Large intestine (tissue), 3 donors: ENCODE measurements around the gene LRCH4. TPM values are rescaled to one million over a fixed set of nuclear protein-coding genes. Genes with fewer than 3 reads are reported as not detected.
"Not testable (repeated sequence)": the region's sequence is repeated elsewhere in the genome, so short reads cannot be mapped to it uniquely, and the experiment has no call there.

Experiments used
- DNase-seq, 2 donors: peaks; one replicate each; pipeline versions ENCODE4 v3.0.0 to v3.0.0-alpha.2; 2013
- H3K27ac ChIP-seq: one replicate; pipeline ENCODE4 v1.5.1; 2013; ENCODE audit warnings: low read length
- H3K27me3 ChIP-seq: 2 replicates; pipeline ENCODE4 v1.6.1; 2013; ENCODE audit warnings: low read length; ENCODE audit not compliant: control insufficient read depth, insufficient read depth
- H3K36me3 ChIP-seq: 2 replicates; pipeline ENCODE4 v1.6.1; 2013; ENCODE audit warnings: low read length; ENCODE audit not compliant: control insufficient read depth, insufficient read depth
- H3K4me1 ChIP-seq: one replicate; pipeline ENCODE4 v1.6.1; 2013; ENCODE audit warnings: low read length; ENCODE audit not compliant: control insufficient read depth, insufficient read depth
- H3K4me3 ChIP-seq: one replicate; pipeline ENCODE4 v1.5.1; 2013; ENCODE audit warnings: low read length
- H3K9me3 ChIP-seq: one replicate; pipeline ENCODE4 v1.6.1; 2013; ENCODE audit warnings: mild to moderate bottlenecking, low read depth, low read length, moderate library complexity; ENCODE audit not compliant: control insufficient read depth
- whole genome bisulfite sequencing: methylation state at CpG from one replicate; pipeline ENCODE4 v1.1.5; 2013; ENCODE audit warnings: low lambda C conversion rate; ENCODE audit not compliant: insufficient coverage; 5-methylcytosine and 5-hydroxymethylcytosine counted together
- polyA plus RNA-seq: library from polyadenylated mRNA; unstranded; fragments of 120-200 nt; gene quantifications from one replicate; pipeline ENCODE4 v1.2.1, GENCODE V29; 2013

Gene LRCH4
- polyA plus RNA-seq, 1 donor: 40.0 TPM

- peak overlapping the region; percentile 10 for H3K27ac ChIP-seq
- 100% methylated on average over 2 of the region's 14 CpGs for whole genome bisulfite sequencing
- no peak for DNase-seq
- H3K36me3 ChIP-seq: no peaks in the 10 kb centered on the region
- H3K4me1 ChIP-seq: peaks cover 17% of the 10 kb centered on the region
- H3K9me3 ChIP-seq: no peaks in the 10 kb centered on the region
- no peak overlapping the region for H3K4me3 ChIP-seq
- no peaks in the 10 kb centered on the region for H3K27me3 ChIP-seq
Measured at GRCh38 chr7:100532165-100533022, 53.5 kb downstream of the LRCH4 start.

GRCh38 chr7:100528108-100528866 is 57.6 kb downstream of the LRCH4 start:
- not testable (repeated sequence) for H3K4me1 ChIP-seq, DNase-seq, H3K36me3 ChIP-seq, H3K9me3 ChIP-seq, H3K27me3 ChIP-seq, H3K27ac ChIP-seq, H3K4me3 ChIP-seq
- no CpG with 5 or more reads among the region's 12 CpGs for WGBS

Other genes with a start within 250 kb of the LRCH4 start
- 64.8 TPM for gene PILRB, start 228.0 kb downstream of the LRCH4 start, polyA plus RNA-seq
- gene PILRA, start 212.6 kb downstream of the LRCH4 start, polyA plus RNA-seq: 5.8 TPM
- gene ZCWPW1, start 157.4 kb downstream of the LRCH4 start, polyA plus RNA-seq: 4.8 TPM
- gene MEPCE, start 156.3 kb downstream of the LRCH4 start, polyA plus RNA-seq: 37.6 TPM
- gene PPP1R35, start 149.6 kb downstream of the LRCH4 start, polyA plus RNA-seq: 29.7 TPM
- gene SPACDR, start 121.9 kb downstream of the LRCH4 start, polyA plus RNA-seq: 1.4 TPM
- gene TSC22D4, start 106.9 kb downstream of the LRCH4 start, polyA plus RNA-seq: 56.8 TPM
- 3.5 TPM for gene NYAP1, start 102.2 kb downstream of the LRCH4 start, polyA plus RNA-seq
- 18.6 TPM for gene AGFG2, start 46.9 kb downstream of the LRCH4 start, polyA plus RNA-seq
- gene SAP25, start 12.2 kb downstream of the LRCH4 start, polyA plus RNA-seq: 7.9 TPM
- 0.88 TPM for gene FBXO24, start 199 bp upstream of the LRCH4 start, polyA plus RNA-seq
- 51.4 TPM for gene PCOLCE, start 16.2 kb upstream of the LRCH4 start, polyA plus RNA-seq
- gene MOSPD3, start 26.4 kb upstream of the LRCH4 start, polyA plus RNA-seq: 13.7 TPM
- 2.7 TPM for gene TFR2, start 55.4 kb upstream of the LRCH4 start, polyA plus RNA-seq
- 2.9 TPM for gene ACTL6B, start 70.3 kb upstream of the LRCH4 start, polyA plus RNA-seq
- gene GNB2, start 87.6 kb upstream of the LRCH4 start, polyA plus RNA-seq: 193 TPM
- gene GIGYF1, start 108.1 kb upstream of the LRCH4 start, polyA plus RNA-seq: 47.6 TPM
- 28.7 TPM for gene POP7, start 120.0 kb upstream of the LRCH4 start, polyA plus RNA-seq
- 0.19 TPM for gene EPO, start 134.3 kb upstream of the LRCH4 start, polyA plus RNA-seq
- 0.04 TPM for gene ZAN, start 147.5 kb upstream of the LRCH4 start, polyA plus RNA-seq
- 30.4 TPM for gene EPHB4, start 241.4 kb upstream of the LRCH4 start, polyA plus RNA-seq